Measurements from ENCODE around the gene RFTN2.

RFTN2 gene

GRCh38 chr2:197575987-197576386 is 99.4 kb downstream of the RFTN2 start:
- TF ChIP-seq CTCF (IDR thresholded peaks at IDR 0.05; ENCODE audit: borderline replicate concordance, control extremely low read depth, extremely low read depth, insufficient read depth, missing control alignments) = no peak
- in situ Hi-C loops (cut with MboI; ENCODE audit: low sequenced_read_pairs, unreplicated experiment) = no loop called here
- DNase-seq (ENCODE audit: low spot score) = no peak

GRCh38 chr2:197573608-197574007 is 101.8 kb downstream of the RFTN2 start:
- DNase-seq (ENCODE audit: low spot score) = no peak
- in situ Hi-C loops (cut with MboI; ENCODE audit: low sequenced_read_pairs, unreplicated experiment) = no loop called here
- TF ChIP-seq CTCF (IDR thresholded peaks at IDR 0.05; ENCODE audit: borderline replicate concordance, control extremely low read depth, extremely low read depth, insufficient read depth, missing control alignments) = no peak

DNA sequence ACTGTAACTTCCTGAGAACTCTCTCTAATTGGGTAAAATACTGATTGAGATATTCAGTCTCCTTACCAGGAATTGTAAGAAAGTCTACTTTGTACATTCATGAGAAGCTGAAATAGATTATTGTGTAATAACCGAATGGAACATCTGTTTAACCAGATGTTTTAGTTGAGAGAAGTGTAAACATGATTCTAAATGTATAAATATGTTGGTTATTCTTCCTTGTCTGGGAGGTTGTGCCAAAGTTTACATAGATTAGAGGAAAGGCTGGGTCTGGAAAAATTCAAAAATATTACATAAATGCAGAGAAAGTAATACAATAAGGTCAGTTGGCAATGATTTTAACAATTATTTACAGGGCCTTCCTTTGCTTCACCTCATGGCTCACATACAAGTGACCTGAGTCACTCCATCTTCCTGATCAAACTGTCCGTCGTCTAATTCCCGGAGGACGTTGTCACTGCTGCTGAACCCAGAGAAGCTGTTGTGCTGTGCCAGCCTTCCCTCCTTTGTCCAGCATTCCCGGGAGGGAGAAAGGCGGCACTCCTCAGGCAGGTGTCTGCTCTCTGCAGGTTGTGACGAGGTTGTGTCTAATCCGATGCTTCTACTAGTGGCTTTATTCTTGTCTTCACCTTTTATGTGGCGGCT is 103.6 kb downstream of the RFTN2 start:
- in situ Hi-C loops (cut with MboI; ENCODE audit: low sequenced_read_pairs, unreplicated experiment) = no loop called here
- DNase-seq (ENCODE audit: low spot score) = no peak
- no peak for TF ChIP-seq CTCF (IDR thresholded peaks at IDR 0.05; ENCODE audit: borderline replicate concordance, control extremely low read depth, extremely low read depth, insufficient read depth, missing control alignments)

GRCh38 chr2:197560146-197560665 is 115.2 kb downstream of the RFTN2 start:
- no peak for DNase-seq (ENCODE audit: low spot score)
- in situ Hi-C loops (cut with MboI; ENCODE audit: low sequenced_read_pairs, unreplicated experiment) = no loop called here
- no peak for TF ChIP-seq CTCF (IDR thresholded peaks at IDR 0.05; ENCODE audit: borderline replicate concordance, control extremely low read depth, extremely low read depth, insufficient read depth, missing control alignments)

- in situ Hi-C loops (cut with MboI; ENCODE audit: low sequenced_read_pairs, unreplicated experiment) = no loop called here
- DNase-seq (ENCODE audit: low spot score) = no peak
- TF ChIP-seq CTCF (IDR thresholded peaks at IDR 0.05; ENCODE audit: borderline replicate concordance, control extremely low read depth, extremely low read depth, insufficient read depth, missing control alignments) = no peak
Measured at GRCh38 chr2:197559681-197560080, 115.7 kb downstream of the RFTN2 start.

DNA sequence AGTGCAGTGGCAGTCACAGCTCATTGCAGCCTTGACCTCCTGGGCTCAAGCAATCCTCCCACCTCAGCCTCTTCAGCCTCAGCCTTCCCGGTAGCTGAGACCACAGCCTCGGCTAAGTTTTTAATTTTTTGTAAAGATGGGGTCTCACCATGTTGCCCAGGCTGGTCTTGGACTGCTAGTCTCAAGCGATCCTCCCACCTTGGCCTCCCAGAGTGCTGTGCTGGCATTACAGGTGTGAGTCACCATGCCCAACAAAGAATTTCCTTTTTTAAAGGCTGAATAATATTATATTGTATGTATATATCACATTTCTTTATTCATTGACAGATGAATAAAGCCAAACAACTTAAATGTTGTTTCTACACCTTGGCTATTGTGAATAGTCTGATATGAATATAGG is 117.0 kb downstream of the RFTN2 start:
- DNase-seq (ENCODE audit: low spot score) = no peak
- in situ Hi-C loops (cut with MboI; ENCODE audit: low sequenced_read_pairs, unreplicated experiment) = no loop called here

More for the DNA sequence above, 117.0 kb downstream of the RFTN2 start:
- no peak for TF ChIP-seq CTCF (IDR thresholded peaks at IDR 0.05; ENCODE audit: borderline replicate concordance, control extremely low read depth, extremely low read depth, insufficient read depth, missing control alignments)

Data from GM13976 (cell line).